ENCODE measurements around the gene LRRC4C.

GRCh38 chr11:40569947-40570531 is 889.4 kb downstream of the LRRC4C start:
- TF ChIP-seq POLR2A (IDR thresholded peaks at IDR 0.05) (no peak), CTCF (IDR thresholded peaks at IDR 0.05) (no peak)

All from heart left ventricle (tissue), 13 donors.